Left kidney (tissue), 8 donors: ENCODE data around the gene DAZ4. TPM values are rescaled to one million over a fixed set of nuclear protein-coding genes. Genes with fewer than 3 reads are reported as not detected.
"Not testable (repeated sequence)": the region's sequence is repeated elsewhere in the genome, so short reads cannot be mapped to it uniquely, and the experiment has no call there.

ENCODE experiments used
- DNase-seq: peaks from one replicate; pipeline ENCODE4 v3.0.0-alpha.2; 2013
- long read RNA-seq, 8 donors: transcript quantifications; one replicate each; lab custom pipeline, GENCODE V29; 2026
- polyA plus RNA-seq: library from polyadenylated mRNA; unstranded; fragments of 120-200 nt; gene quantifications from one replicate; pipeline ENCODE4 v1.2.1, GENCODE V29; 2013; ENCODE audit not compliant: insufficient read length

Gene DAZ4
- not detected for polyA plus RNA-seq
- long read RNA-seq, donor 1 = 0 reads
- long read RNA-seq, donor 2 = 0 reads
- long read RNA-seq, donor 3 = 0 reads
- long read RNA-seq, donor 4 = 0 reads
- long read RNA-seq, donor 5 = 0 reads
- long read RNA-seq, donor 6 = 0 reads
- long read RNA-seq, donor 7 = 0 reads
- long read RNA-seq, donor 8 = 0 reads

GRCh38 chrY:24833619-24834018, at the start of gene DAZ4:
Gene DAZ4 (plus strand): TSS chrY:24833919. CDS start chrY:24834127, 208 bp downstream.
- DNase-seq = not testable (repeated sequence)

DNA sequence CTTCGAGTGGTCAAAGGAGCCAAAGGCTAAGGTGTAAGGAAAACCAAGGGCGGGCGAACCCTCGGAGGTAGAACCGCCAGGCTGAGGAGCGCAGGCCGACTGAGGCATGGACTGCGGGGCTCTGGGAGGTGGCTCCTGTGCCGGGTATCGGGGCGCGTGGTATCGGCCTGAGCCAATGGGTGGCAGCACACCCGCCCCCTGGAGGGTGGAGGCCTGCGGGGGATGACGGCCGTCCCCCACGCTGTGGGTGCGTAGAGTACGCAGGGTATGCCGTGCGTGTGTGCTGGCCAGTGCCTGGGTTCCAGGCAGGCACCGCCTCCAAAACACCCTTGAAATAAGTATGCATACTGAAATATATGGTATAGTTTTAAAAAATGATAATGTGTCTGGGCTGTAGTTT, 20.4 kb upstream of the DAZ4 start, which contains the start of gene DAZ3:
Gene DAZ3, minus strand, starts transcription at position 101 of the 400 bp plus-strand sequence. CDS start 208 bp downstream, outside the sequence.
- not testable (repeated sequence) for DNase-seq

GRCh38 chrY:24821836-24822235, 11.9 kb upstream of the DAZ4 start:
- not testable (repeated sequence) for DNase-seq

- DNase-seq = not testable (repeated sequence)
Measured at GRCh38 chrY:24824184-24824879, 9.4 kb upstream of the DAZ4 start.

DNA sequence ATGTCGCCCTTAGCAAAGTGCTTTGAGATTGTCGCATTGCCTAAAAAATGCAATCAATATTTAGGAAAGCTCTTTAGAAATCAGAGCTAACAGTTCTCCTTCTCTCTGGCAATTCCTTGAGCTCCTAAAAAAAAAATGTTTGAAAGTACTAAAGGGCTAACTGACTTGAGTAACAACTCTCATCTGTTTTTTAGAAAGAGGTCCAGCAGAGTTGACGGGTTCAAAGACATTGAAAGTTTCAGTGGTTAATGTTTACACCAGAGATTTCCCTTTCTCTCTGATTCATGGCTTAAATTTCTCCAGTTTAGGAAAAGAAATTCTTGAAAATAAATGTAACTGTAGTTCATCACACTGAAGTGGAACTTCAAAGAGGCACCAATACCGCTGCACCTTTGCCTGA, 8.7 kb upstream of the DAZ4 start:
- not testable (repeated sequence) for DNase-seq

Other genes with a start within 250 kb of the DAZ4 start
- not detected for gene BPY2B, start 215.9 kb upstream of the DAZ4 start, polyA plus RNA-seq
- gene DAZ3, start 20.5 kb upstream of the DAZ4 start, polyA plus RNA-seq = not detected
- gene BPY2C, start 218.2 kb downstream of the DAZ4 start, polyA plus RNA-seq = not detected